ENCODE data around the gene SCN5A. TPM values are rescaled to one million over a fixed set of nuclear protein-coding genes. Genes with fewer than 3 reads are reported as not detected.

Gene SCN5A
- polyA plus RNA-seq, 3 donors, result 0.82 to 1.2 (median 1.1) TPM

DNA sequence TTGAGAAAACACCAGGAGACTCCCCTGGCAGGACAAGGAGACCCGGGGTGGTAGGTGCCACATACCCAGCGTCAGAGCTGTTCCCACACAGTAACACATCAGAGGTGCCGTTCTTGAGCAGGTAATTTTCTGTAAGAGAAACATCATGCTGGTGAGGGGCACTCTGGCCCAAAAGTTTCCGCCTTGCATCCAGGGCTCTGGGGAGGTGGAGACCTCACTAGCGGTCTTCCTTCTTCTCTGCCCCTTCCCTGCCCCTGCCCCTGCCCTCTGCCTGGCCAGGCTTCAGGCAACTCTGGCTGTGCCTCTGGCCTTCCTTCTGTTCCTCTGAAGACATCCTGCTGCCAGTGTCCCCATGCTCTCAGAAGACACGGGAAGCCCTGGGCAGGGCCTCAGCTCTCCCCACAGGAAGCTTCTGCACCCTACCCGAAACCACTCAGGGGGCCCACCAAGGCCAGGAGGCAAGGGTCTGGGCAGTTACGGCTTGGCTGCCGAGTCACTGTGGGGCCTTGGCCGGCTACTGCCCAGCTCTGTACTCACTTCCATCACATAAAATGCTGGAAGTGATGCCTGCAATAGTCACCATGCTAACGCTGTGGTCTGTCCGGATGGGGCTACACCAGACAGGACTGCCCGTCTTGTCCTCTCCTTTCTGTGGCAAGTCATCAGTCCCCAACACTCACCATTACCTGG lies 41.3 kb downstream of the SCN5A start:
- DNase-seq (ENCODE audit: extremely low read depth in 1 of 11, low read depth in 9 of 11, low spot score in 4 of 11), result no peak

GRCh38 chr3:38606561-38606960 lies 42.9 kb downstream of the SCN5A start:
- DNase-seq (ENCODE audit: extremely low read depth in 1 of 11, low read depth in 9 of 11, low spot score in 4 of 11), result no peak

DNA sequence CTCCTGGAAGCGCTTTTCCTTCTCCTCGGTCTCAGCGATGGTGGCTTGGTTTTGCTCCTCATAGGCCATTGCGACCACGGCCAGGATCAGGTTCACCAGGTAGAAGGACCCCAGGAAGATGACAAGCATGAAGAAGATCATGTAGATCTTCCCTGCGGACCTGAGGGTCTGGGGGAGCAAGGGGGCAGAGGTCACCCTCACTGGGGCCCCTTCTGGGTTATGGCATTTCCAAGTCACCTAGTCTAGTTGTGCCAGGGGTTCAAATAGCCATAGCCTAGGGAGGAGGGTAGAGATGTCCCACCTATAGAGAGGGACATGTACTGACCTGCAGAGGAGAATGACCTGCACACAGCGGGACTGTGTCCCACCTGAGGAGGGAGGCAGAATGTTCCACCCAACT lies 43.5 kb downstream of the SCN5A start:
- no peak for DNase-seq (ENCODE audit: extremely low read depth in 1 of 11, low read depth in 9 of 11, low spot score in 4 of 11)

DNA sequence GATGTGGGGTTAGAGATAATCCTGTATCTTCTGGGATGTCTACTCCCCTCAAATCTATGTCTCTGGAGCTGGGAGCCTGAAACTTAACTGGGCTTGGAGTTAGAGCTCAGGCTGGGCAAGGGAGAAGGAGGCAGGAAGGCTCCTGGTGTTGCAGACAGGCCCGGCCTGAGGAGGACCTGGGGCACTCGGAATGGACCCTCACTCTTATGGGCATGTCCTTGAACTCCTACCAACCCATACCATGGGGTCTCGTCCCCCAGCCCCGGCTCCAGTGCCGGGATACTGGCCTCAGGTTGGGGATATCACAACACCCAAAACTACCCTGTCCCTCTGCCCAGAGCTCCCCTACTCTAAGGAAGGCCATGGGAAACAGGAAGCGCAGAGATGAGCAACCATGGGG lies 45.2 kb downstream of the SCN5A start:
- DNase-seq (ENCODE audit: extremely low read depth in 1 of 11, low read depth in 9 of 11, low spot score in 4 of 11), result no peak

- no peak for DNase-seq (ENCODE audit: extremely low read depth in 1 of 11, low read depth in 9 of 11, low spot score in 4 of 11)
These were observed 45.8 kb downstream of the SCN5A start for GRCh38 chr3:38603731-38604131.

- no peak for DNase-seq (ENCODE audit: extremely low read depth in 1 of 11, low read depth in 9 of 11, low spot score in 4 of 11)
These were observed 46.8 kb downstream of the SCN5A start for GRCh38 chr3:38602576-38603250.

- DNase-seq (ENCODE audit: extremely low read depth in 1 of 11, low read depth in 9 of 11, low spot score in 4 of 11), result no peak
These were observed 47.4 kb downstream of the SCN5A start for GRCh38 chr3:38601956-38602550.

GRCh38 chr3:38600551-38600950 lies 48.9 kb downstream of the SCN5A start:
- no peak for DNase-seq (ENCODE audit: extremely low read depth in 1 of 11, low read depth in 9 of 11, low spot score in 4 of 11)

- no peak for DNase-seq (ENCODE audit: extremely low read depth in 1 of 11, low read depth in 9 of 11, low spot score in 4 of 11)
These were observed 49.6 kb downstream of the SCN5A start for GRCh38 chr3:38599886-38600285.

DNA sequence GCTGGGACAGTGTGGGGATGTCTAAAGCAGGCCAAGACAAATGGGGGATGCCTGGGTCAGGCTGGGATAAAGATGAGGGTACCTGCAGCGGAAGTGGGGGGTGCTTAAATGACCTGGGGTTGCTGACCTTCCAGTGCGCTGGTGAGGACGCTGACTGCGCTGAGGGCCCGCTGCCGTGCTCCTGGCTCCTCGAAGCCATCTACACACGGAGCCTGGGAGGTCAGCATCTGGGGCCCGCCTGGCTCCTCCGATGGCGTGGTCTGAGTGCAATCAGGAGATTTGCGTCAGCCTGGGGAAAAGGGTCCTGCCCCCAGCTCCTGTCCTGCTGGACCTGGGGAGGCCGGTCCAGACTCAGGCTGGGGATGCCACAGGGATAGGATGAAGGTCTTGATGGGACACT lies 50.7 kb downstream of the SCN5A start:
- DNase-seq (ENCODE audit: extremely low read depth in 1 of 11, low read depth in 9 of 11, low spot score in 4 of 11), result no peak

- DNase-seq (ENCODE audit: extremely low read depth in 1 of 11, low read depth in 9 of 11, low spot score in 4 of 11), result no peak
These were observed 51.9 kb downstream of the SCN5A start for GRCh38 chr3:38597502-38598060.

GRCh38 chr3:38595393-38595792 lies 54.1 kb downstream of the SCN5A start:
- no peak for DNase-seq (ENCODE audit: extremely low read depth in 1 of 11, low read depth in 9 of 11, low spot score in 4 of 11)

GRCh38 chr3:38590521-38590920 lies 59.0 kb downstream of the SCN5A start:
- DNase-seq (ENCODE audit: extremely low read depth in 1 of 11, low read depth in 9 of 11, low spot score in 4 of 11), result no peak

GRCh38 chr3:38588995-38589937 lies 60.2 kb downstream of the SCN5A start:
- no peak for DNase-seq (ENCODE audit: extremely low read depth in 1 of 11, low read depth in 9 of 11, low spot score in 4 of 11)

DNA sequence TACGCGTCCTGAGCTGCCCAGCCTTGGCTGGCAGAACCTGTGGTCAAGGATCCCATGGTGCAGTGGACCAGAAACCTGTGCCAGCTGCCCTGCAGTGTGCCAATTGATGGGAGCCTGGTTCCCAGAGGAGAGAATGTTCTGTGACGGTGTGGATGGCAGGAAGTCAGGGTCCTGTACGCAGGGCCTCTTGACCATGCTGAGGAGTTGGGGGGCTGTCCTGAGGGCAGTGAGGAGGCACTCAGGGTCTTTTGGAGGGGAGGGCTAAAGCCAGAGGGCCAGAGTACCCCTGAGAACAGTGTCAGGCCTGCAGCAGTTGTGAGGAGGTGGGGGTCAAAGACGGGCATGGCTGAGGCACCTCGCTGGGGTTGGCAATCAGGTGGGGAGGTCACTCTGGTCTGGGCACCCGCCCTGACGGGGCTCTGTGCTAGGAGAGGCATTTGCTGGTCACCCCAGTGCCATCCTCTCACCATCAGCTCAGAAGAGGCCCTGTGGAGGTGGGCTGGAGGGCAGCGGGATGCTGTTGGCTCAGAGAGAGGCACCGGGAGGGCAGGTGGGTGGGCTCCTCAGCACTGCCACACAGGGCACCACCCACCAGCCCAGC lies 61.0 kb downstream of the SCN5A start:
- no peak for DNase-seq (ENCODE audit: extremely low read depth in 1 of 11, low read depth in 9 of 11, low spot score in 4 of 11)

DNA sequence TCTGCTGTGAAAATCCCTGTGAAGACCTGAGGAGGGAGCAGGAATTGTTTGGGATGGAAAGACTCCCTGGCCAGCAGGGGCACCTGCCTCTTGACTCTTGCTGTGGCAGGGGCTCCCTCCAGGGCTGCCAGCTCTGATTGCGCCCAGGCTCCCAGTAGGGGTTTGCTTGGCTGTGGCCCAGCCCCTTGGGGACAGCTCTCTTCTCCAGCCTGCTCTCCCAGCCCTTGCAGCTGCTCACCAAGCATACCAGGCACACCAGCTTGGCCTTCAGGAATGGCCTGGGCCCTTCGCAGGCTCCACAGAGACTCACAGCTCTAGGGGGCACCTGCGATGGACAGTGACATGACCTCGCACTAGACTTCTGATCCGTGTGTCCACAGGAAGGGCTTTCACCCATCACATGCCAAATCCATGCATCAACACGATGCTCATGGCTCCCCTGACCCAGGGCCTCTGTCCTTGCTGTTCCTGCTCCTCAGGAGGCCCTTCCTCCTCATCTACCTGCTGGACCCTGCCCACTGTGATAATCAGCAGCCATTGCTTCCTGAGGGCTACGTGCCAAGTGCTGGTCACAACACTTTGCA lies 61.8 kb downstream of the SCN5A start:
- no peak for DNase-seq (ENCODE audit: extremely low read depth in 1 of 11, low read depth in 9 of 11, low spot score in 4 of 11)

- DNase-seq (ENCODE audit: extremely low read depth in 1 of 11, low read depth in 9 of 11, low spot score in 4 of 11), result no peak
These were observed 62.7 kb downstream of the SCN5A start for GRCh38 chr3:38586546-38587520.
